Measurements from ENCODE around the gene LYSET. TPM values are rescaled to one million over a fixed set of nuclear protein-coding genes. Genes with fewer than 3 reads are reported as not detected.
"Not testable (repeated sequence)": the region's sequence is repeated elsewhere in the genome, so short reads cannot be mapped to it uniquely, and the experiment has no call there.

Gene LYSET
- polyA plus RNA-seq, 3 donors = 43.2 to 49.0 (median 44.0) TPM

DNA sequence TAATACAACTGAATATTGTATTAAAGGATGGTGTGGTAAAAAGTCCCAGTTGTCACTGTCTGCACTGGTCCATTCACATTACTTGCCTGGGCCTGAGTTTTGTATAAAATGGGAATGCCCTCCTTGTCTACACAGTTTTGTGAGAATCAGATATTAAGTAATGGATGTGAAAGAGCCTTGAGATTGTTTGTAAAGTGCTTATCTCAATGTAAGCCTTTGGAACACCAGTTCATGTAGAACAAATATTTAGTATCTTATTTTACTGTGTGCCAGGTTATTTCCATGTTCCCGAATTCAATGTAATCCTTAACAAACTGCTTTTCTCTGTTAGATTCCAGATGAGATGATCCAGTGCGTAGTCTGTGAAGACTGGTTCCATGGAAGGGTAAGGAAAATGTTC is 29.5 kb downstream of the LYSET start:
- DNase-seq (ENCODE audit: low read depth in 3 of 3, low spot score in 2 of 3) = no peak

DNA sequence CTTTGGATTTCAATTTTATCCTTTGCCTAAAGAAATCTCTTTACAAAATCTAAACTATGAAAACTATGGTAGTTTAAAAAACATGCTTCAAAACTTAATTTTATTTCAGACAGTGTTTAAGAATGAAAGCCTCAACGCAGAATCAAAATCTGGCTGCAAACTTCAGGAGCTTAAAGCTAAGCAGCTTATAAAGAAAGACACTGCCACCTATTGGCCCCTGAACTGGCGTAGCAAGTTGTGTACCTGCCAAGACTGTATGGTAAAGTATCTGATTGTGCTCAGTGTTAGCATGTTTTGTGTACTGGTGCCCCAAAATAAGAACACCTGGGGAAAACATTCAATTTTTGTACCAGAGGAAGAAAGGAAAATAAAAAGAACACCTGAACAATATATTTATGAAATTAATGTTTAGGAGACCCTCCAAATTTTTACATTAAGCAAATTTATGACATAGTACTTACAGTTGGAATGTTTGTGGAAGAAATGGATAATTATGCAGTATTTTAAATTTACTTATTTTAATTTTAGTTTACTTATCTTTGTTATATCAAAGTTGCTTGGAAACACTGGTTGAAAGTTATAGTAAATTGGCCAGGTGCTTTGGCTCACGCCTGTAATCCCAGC is 34.1 kb downstream of the LYSET start:
- DNase-seq (ENCODE audit: low read depth in 3 of 3, low spot score in 2 of 3) = peak in 1 of 3 donors; percentile 29

DNA sequence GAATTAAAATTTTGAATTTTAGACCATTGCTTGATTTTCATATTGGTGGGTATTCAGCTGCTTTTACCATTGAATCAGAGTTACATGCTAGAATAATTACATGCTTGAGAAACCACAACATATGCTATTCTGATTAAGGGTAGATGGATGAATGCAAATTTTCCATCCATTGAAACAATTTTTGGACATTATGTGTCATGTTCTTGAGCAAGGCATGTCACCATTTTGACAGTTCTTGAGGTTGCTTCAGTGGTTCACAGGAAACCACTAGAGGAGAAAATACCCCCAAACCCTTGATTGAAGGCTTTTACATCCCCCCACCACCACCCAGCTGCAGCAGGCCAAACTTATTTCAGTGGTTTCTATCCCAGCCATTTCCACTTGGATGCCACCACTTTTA is 35.4 kb downstream of the LYSET start:
- no peak for DNase-seq (ENCODE audit: low read depth in 3 of 3, low spot score in 2 of 3)

DNA sequence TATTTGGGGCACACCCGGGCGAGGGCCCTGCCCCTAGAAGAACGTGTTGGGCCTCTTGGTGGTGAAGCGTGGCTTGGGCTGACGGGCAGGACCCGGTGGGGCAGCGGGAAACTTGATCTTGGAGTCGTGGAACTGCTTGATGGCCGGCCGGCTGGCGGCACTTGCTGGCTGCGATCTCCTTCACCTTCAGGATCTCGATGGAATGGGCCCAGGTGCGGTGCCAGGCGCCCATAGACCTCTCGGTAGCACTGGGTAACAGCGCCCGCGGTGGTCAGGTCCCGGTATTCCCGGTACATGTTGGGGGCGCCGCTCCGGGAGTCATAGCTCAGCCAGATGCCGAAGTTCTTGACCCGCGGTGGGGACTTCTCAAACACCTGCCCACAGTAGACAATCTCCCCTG is 38.4 kb downstream of the LYSET start:
- DNase-seq (ENCODE audit: low read depth in 3 of 3, low spot score in 2 of 3) = no peak

DNA sequence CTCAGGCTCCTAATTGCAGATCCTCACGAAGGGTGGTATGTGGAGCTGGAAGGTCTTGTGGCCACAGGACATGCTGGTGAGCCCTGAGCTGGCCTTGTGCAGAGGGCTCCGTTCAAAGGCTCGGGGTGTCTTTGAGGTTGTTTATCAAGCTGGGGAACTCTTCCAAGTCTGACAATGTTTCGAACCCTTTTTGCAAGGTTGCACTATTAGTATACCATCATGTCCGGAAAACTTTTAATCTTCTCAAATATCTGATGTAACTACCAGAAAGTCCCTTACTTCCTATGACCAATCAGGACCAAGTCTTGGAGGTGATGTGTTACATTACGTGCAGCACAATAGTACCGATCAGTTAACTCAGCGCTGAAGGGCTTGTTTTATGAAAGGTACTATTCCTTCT is 43.4 kb downstream of the LYSET start:
- DNase-seq (ENCODE audit: low read depth in 3 of 3, low spot score in 2 of 3) = no peak

DNA sequence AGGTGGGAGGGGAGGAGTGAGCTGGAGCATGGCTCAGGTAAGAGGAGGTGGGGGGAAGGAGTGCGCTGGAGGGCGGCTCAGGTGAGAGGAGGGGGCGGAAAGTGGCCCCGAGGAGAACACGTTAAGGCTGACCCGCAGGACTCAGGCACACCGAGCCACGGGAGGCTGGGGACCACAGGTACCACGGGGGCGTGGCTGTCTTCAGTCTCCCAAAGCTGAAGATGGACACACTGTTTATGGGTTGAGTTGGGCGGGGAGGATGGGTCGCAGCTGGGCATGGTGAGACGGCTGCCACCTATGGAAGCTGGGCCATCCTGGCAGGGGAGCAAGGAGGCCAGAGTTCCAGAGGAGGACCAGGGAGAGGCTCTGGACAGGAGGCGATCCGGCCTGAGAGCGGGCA is 45.4 kb downstream of the LYSET start:
- DNase-seq (ENCODE audit: low read depth in 3 of 3, low spot score in 2 of 3) = no peak

DNA sequence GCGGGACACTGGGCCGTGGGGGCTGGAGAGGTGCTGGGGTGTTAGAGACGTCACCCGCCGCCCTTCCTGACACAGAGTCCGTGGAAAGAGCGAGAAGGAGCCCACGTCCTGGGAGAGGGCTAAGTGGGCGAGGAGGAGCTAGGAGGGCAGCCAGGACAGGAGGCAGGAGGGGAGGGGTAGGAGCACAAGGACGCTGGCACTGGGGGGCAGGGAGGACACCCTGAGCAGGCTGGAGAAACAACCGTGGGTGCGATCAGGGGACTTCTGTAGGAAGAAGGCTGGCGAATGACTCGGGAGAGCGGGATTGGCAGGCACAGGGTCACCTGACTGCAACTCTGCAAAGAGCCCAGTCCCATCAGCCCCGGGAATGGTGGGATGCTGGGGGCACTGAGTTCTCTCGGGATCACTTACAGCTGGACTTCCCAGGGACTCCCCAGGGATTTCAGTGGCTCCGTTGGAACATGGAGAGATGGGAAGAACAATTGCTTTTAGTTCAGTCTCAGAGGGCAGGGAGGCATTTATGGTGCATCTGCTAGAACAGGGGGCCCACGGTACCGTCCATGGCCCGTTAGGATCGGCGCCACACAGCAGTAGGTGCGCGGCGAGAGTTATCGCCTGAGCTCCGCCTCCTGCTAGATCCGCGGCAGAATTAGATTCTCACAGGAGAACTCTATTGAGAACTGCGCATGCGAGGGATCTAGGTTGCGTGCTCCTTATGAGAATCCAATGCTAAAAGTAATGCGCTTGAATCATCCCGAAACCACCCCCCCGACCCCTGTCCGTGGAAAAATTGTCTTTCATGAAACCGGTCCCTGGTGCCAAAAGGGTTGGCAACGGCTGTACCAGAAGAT is 46.2 kb downstream of the LYSET start:
- DNase-seq (ENCODE audit: low read depth in 3 of 3, low spot score in 2 of 3) = peak in 1 of 3 donors; percentile 23

DNA sequence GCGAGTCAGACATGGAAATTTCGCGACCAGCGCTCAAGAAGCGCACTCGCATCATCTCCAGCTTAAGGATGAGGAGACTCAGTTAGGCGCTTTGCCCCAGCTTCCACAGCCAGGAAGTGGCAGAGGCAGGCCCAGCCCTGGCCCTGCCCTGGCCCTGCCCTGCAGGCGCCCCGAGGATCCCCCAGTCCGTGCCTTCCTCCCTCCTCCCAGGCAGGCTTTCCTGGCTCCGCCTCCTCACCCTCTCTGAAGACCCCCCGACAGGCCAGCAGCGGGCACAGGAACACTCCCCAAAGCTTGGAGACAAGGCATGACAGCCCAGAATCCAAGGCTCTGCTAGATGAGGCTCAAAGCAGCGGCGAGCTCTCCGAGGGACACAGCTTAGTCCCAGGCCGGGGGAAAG is 47.0 kb downstream of the LYSET start:
- DNase-seq (ENCODE audit: low read depth in 3 of 3, low spot score in 2 of 3) = no peak

DNA sequence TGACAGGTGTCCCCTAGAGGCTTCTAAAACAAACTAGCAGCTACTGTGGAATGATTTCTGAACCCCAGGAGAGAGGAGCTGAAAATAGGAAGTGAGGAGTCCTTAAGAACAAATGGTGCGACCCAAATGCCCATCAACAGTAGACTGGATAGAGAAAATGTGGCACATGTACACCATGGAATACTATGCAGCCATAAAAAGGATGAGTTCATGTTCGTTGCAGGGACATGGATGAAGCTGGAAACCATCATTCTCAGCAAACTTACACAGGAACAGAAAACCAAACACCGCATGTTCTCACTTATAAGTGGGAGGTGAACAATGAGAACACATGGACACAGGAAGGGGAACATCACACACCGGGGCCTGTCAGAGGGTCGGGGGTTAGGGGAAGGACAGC is 48.0 kb downstream of the LYSET start:
- not testable (repeated sequence) for DNase-seq (ENCODE audit: low read depth in 3 of 3, low spot score in 2 of 3)

DNA sequence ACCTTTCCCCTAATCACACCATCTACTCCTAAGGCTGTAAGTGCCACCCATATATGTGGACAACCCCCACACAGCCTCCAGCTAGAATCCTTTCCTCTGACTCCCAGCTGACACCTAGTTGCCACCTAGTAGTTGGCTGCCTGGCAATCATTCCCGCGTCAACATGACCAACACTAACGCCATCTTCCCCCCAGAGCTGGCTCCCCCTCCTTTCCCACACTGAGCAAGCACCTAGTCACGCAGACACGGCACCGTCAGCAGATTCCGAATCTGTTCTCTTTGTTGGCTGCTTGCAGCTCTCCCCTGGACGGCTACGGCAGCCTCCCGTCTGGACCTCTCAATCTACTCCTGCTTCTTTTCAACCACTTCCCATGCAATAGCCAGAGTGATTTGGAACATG is 49.7 kb downstream of the LYSET start:
- no peak for DNase-seq (ENCODE audit: low read depth in 3 of 3, low spot score in 2 of 3)

Other genes starting within 250 kb of the LYSET start
- gene ITPK1, start 69.4 kb upstream of the LYSET start, polyA plus RNA-seq (ENCODE audit: insufficient read length in 3 of 3) = 10 to 100 TPM; 28.5 to 33.7 (median 29.7) TPM
- gene MOAP1, start 420 bp upstream of the LYSET start, polyA plus RNA-seq (ENCODE audit: insufficient read length in 3 of 3) = 10 to 100 TPM; 43.9 to 48.0 (median 47.6) TPM
- gene GON7, start 21.7 kb downstream of the LYSET start, polyA plus RNA-seq (ENCODE audit: insufficient read length in 3 of 3) = 10 to 100 TPM; 22.4 to 22.6 (median 22.5) TPM
- 10 to 100 TPM; 39.0 to 41.8 (median 41.5) TPM for gene UBR7, start 21.9 kb downstream of the LYSET start, polyA plus RNA-seq (ENCODE audit: insufficient read length in 3 of 3)
- 10 to 100 TPM; 48.5 to 51.5 (median 50.9) TPM for gene BTBD7, start 147.7 kb downstream of the LYSET start, polyA plus RNA-seq (ENCODE audit: insufficient read length in 3 of 3)
- under 1 TPM; 0.31 to 0.41 (median 0.32) TPM for gene COX8C, start 161.9 kb downstream of the LYSET start, polyA plus RNA-seq (ENCODE audit: insufficient read length in 3 of 3)
- gene UNC79, start 245.6 kb downstream of the LYSET start, polyA plus RNA-seq (ENCODE audit: insufficient read length in 3 of 3) = under 1 TPM; 0.71 to 0.87 (median 0.82) TPM